ENCODE measurements around the gene KPNA2.
"Not testable (repeated sequence)": the region's sequence is repeated elsewhere in the genome, so short reads cannot be mapped to it uniquely, and the experiment has no call there.

Gene KPNA2

DNA sequence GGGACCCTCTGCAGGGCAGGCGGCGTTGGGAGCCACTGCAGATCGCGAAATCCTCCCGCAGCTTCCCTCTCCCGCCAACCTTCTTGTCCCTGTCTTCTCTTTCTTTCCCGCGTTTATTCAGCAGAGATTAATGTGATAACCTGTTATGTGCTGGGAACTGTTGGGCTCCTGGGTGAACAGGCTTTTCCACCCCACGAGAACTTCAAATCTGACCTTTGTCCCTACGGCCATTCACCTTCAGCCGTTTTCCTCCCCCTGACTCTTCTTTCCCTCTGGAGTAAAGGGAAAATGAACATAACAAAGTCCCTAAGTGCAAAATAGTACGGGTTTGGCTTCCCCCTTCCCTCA, 15.2 kb upstream of the KPNA2 start:
- peak in 1 of 2 donors; percentile 7 for DNase-seq

DNA sequence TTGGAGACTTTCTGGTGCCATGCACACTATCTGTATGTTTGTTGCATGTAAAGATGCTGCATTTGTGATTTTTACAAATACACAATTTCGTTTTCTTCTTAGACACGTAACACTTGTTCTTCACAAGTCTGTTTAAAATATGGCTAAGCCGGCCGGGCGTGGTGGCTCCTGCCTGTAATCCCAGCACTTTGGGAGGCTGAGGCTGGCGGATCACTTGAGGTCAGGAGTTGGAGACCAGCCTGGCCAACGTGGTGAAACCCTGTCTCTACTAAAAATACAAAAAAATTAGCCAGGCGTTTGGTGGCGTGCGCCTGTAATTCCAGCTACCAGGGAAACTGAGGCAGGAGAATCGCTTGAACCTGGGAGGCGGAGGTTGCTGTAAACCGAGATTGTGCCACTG, 14.7 kb upstream of the KPNA2 start:
- not testable (repeated sequence) for DNase-seq

DNA sequence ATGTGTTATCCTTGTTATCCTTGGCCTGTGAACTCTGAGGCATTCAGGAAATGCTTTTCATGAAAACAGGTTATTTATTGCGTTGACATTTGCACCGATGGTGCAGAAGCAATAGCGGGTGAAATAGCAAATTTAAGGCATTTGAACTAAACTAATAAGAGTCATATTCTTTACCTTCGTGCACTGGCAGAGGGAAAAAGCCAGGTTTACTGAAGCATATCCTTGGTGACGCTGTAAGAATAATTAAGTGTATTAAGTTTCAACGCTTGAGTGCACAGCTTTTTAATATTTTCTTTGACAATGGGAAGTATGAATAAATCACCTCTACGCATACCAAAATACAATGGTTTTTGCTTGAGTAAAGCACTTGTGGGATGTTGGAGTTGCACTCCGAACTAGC, 13.6 kb upstream of the KPNA2 start:
- DNase-seq: no peak

DNA sequence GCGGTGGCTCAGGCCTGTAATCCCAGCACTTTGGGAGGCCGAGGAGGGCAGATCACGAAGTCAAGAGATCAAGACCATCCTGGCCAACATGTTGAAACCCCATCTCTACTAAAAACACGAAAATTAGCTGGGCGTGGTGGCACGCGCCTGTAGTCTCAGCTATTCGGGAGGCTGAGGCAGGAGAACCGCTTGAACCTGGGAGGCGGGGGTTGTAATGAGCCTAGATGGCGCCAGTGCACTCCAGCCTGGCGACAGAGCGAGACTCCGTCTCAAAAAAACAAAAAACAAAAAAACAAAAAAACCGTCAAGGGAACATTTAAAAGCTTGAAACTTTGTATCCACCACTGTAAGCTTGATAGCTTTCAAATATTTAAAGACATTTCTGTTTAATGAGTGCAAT, 13.0 kb upstream of the KPNA2 start:
- DNase-seq: not testable (repeated sequence)

DNA sequence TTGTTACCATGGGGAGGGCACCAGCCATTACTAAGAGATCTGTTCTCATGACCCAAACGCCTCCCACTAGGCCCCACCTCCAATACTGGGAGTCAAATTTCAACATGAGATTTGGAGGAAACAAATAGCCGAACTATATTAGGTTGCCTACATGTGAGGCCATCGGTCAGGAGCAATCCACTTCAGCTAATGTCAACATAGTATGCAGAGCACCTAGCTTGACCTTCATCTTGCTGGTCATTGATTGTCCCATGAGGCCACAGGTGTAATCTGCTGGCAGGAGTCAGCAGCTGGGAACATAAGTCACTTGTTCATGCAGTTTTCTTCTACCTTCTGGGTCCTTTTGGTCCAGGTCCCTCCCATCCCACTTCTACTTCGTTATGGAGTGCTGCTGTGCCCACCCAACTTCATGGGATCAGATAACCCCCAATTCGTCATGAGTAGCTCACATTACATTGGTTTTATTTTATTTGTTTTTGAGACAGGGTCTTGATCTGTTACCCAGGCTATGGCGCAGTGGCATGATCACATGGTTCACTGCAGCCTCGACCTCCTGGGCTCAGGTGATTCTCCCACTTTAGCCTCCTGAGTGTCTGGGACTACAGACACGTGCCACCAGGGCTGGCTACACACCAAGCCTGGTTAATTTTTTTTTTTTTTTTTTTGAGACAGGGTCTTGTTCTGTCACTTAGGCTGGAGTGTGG, 5.9 kb upstream of the KPNA2 start:
- no peak for DNase-seq

DNA sequence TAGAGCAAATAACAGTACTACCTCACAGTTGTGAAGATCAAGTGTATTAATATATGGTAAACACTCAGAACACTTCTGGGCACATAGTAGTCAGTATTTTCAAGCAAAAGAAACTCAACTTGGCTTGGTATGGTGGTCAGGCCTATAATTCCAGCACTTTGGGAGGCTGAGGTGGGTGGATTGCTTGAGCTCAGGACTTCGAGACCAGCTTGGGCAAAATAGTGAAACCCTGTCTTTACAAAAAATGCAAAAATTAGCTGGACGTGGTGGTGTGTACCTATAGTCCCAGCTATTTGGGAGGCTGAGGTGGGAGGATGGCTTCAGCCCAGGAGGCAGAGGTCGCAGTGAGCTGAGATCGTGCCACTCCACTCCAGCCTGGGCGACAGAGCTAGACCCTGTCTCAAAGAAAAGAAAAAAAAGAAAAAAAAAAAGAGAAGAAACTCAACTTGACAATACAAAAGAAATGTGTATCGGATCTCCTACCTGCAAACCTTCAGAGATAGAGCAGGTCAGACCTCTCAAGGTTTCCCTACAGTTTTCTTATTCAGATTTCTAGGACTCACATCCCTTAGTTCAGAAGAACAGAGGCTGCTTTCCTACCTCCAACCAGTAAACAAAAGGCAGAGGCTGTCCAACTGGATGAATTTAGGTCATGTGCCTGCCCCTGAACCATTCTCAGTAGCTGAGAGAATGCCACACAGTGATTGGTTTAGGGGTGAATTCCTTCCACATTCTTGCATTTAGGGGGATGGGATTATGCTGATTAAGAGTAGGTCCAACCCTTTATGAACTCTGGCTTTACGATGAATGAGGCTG, 1.7 kb upstream of the KPNA2 start:
- no peak for DNase-seq

DNA sequence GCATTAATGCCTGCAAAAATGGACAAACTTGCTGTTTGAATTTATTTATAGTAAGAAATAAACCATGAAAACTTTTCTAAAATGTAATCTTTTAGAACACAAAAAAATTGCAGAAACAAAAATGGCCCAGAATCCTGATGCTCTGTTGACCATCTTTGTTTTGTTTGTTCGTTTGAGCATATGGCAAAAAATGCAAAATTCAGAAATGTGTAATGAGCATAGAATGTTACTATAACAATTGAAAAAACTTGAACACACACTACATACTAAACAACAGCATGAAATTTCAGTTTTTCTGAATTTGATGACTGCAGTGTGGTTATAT, 1.1 kb upstream of the KPNA2 start:
- DNase-seq: no peak

DNA sequence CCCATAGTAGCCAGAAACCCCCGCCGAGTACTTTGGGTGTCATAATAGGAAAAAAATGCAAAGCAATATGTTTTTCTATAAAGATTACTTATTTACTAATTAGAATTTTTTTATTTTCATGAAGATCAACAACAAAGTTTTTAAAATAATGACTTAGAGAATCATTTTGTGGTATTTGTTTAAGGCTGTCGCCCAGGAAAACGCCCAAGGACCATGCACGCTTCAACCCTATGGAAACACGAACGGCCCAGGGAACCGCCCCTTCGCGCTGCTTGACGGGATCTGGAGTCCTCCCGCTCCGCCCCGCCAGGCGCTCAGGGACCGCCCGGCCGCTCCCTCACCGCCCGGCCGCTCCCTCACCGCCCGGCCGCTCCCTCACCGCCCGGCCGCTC, 408 bp upstream of the KPNA2 start:
- DNase-seq: peak in 1 of 2 donors; percentile 96

DNA sequence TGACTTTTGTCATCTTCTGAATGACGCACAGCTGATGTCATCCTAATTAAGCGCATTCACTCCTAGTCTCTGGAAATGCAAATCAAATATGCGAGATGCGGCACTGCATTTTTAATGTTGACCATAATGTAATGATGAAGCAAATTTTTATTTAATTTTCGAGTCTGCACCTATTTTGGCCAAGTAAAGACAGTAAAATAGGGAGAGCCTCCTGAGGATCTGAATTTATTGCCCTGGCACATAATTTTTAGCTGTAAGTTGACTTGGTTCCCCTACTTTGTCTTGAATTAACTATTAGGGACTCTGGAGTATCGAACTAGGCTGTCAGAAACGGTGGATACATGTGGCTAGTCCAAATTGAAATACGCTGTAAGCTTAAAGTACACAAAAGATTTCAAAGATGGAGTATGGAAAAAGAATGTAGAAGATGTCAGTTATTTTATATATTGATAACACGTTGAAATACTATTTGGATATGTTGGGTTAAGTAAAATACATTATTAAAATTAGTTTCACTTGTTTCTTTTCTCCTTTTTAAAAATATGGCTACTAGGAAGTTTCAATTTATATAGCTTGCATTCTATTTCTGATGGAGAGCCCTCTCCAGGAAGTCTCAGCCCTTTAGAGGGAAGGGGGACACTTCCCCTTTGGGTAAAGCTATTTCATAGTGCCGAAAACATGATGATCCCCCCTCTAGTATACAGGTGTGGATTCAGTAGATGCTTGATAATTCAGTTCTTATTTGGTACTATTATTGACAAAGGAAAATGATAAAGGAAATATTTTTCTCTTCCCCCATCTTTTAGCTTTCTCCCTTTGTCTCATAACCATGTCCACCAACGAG, 991 bp downstream of the KPNA2 start:
- DNase-seq: peak in 1 of 2 donors; percentile 45

DNA sequence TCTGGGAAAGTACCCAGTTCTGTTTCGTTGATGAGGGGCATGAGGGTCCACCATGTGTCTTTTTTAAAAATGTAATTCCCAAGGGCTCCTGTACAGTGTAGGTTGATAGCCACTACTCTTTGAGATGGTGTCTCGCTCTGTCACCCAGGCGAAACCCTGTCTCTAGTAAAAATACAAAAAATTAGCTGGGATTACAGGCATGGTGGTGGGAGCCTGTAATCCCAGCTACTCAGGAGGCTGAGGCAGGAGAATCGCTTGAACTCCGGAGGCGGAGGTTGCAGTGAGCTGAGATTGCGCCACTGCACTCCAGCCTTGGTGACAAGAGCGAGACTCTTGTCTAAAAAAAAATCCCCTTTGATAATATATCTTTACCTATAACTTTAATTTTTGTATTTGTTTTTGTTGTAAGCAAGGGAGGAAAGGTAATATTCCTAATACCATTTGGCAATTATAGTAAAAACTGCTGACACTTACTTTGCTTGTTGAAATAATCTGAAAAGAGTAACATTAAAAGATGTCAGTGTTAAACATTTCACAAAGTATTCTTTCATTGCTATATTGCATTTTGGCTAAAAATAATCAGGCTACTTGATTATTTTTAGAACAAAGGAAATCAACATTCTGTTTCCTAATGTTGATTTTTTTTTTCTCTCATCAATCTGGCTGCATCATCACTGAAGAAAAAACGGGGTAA, 11.8 kb downstream of the KPNA2 start:
- DNase-seq: no peak

DNA sequence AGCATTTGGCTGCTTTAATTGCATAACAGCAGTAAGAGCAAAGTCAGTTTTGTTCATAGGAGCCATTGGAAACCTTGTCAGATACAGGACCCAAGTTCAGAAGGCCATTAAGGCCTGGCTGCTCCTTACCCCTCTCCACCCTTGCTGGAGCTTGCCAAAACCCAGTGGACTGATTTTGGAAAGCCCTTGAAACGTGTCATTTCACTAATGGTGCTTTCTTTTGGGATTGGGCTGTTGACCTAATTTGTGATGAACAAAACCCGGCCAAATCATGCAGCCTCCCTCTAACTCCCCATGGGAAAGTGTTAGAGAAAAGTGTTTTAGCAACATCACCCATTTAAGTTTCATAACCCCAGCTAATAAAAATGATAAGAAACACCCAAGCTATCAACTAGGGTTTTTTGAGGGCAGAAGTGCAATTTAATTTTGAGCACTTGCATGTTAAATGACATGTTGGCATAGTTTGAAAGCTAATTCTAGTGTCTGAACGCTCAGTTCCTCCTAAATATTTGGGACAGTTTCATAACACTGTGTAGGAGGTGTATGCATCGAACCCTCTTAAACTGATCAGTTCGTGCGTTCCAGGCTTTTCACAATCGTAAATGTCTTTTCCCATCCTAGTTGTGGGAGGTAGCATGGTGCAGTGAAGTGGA, 12.5 kb downstream of the KPNA2 start:
- peak in 1 of 2 donors; percentile 8 for DNase-seq

DNA sequence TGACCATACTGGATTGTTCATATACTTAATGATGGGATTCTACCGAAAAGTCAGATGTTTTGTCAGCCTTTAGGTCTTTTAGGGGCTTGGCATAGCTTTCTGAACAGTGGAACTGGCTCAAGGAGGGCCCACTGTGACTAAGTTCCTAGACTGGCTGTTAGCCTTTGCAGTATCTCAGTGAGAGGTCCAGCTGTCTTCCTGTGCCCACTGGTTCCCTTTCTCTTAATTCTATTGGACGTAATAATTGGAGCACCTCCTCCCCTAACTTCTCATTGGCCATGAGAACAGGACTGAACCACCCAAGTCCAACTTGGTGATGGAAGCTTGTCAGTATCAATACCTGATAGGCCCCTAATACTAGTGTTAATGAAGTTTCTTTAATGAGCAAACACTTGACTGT, 13.5 kb downstream of the KPNA2 start:
- no peak for DNase-seq

DNA sequence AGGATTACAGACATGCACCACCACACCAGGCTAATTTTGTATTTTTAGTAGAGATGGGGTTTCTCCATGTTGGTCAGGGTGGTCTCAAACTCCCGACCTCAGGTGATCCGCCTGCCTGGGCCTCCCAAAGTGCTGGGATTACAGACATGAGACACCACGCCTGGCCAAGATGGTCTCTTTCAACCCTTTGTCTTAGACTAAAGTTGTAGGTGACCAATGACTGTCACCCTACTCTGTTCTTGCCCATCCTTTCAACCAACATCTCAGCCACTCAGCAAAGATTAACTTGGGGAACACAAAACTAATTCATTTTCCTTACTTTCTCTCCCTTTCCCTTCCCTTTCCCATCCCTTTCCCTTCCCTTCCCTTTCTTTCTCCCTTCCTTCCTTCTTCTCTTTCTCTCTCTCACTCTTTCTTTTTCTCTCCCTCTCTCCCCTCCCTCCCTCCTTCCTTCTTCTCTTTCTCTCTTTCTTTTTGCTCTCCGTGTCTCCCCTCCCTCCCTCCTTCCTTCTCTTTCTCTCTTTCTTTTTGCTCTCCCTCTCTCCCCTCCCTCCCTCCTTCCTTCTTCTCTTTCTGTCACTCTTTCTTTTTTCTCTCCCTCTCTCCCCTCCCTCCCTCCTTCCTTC, 14.4 kb downstream of the KPNA2 start:
- not testable (repeated sequence) for DNase-seq

DNA sequence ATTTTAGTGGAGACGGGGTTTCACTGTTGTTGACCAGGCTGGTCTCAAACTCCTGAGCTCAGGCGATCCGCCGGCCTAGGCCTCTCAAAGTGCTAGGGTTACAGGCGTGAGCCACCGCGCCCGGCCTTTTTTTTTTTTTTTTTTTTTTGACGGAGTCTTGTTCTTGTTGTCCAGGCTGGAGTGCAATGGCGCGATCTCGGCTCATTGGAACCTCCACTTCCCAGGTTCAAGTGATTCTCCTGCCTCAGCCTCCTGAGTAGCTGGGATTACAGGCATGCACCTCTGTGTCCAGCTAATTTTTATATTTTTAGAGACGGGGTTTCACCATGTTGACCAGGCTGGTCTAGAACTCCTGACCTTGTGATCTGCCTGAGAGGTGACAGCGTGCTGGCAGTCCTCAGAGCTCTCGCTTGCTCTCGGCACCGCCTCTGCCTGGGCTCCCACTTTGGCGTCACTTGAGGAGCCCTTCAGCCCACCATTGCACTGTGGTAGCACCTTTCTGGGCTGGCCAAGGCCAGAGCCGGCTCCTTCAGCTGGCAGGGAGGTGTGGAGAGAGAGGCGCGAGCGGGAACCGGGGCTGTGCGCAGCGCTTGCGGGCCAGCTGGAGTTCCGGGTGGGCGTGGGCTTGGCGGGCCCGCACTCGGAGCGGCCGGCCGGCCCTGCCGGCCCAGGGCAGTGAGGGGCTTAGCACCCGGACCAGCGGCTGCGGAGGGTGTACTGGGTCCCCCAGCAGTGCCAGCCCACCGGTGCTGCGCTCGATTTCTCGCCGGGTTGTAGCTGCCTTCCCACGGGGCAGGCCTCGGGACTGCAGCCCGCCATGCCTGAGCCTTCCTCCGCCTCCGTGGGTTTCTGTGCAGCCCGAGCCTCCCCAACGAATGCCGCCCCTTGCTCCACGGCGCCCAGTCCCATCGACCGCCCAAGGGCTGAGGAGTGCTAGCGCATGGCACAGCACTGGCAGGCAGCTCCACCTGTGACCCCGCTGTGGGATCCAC, 16.1 kb downstream of the KPNA2 start:
- DNase-seq: not testable (repeated sequence)

DNA sequence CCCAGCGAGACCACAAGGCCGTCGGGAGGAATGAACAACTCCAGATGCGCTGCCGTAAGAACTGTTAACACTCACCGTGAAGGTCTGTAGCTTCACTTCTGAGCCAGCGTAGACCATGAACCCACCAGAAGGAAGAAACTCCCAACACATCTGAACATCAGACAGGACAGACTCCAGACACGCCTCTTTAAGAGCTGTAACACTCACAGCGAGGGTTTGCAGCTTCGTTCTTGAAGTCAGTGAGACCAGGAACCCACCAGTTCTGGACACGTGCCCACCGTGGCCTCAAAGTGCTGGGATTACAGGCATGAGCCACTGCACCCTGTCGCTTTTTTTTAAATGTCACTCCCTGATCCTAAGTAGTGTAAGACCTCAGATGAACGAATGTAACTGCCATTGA, 17.3 kb downstream of the KPNA2 start:
- DNase-seq: no peak

DNA sequence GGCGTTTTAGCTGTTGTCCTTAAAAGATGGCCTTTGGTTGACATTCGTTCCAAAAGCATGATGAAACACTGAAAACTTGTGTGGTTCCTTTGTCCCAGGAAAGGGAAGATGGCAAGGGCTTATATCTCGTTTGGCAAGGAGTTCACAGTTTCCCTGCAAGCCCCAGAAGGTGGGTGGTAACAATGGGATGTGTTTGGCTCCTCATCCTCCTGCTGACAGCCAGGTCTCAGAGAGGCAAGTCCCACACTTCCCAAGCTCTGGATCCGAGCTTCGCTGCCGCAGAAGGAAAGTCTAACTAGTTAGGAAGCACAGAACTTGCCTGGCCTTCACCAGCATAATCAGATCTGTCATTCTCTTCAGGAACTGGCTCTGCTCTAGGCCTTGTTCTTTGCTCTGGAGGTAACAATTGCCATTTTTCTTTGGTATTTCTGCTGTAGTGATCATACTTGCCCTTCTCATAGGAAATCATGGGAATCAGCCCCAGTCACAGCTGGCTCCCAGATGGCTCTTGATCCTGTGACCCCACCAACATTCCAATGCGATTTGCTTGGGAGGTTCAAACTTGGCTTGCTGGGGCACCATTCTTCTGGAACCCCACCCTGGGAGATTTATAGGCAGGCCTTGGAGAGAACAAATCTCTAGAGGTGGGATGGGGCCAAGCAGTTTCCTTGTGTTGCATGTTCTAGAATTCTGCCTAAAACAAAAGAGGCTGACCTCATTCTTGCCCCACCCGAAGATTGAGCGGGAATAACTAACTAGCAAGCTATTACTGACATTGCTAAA, 17.9 kb downstream of the KPNA2 start:
- no peak for DNase-seq

DNA sequence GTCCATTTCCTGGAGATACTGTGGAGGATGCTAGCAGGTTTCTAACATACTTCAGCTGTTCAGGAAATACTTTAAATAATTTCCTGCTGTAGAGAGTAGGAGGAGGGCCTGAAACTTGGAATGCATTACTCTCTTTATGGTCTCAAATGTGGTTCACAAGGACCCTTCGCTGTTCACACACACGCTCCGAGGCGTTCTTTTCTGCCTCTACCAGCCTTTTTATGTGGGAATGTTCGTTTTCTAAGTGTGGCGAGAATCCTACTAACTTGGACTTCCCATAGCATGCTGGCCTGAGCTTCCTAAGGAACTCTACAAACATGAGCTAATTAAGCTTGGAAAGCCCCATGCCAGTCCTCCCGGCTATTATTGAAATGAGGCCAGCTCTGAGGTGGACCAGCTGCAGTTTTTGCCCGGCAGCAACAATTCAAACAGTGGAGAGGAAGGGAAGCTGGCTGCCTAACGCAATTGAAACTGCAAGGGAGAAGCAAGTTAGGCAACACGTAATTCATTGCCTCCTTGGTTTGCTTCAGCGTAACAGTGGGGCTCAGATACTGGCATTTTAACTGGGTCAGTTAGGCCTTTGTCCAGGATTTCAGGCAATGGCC, 18.9 kb downstream of the KPNA2 start:
- peak; percentile 21 for DNase-seq

DNA sequence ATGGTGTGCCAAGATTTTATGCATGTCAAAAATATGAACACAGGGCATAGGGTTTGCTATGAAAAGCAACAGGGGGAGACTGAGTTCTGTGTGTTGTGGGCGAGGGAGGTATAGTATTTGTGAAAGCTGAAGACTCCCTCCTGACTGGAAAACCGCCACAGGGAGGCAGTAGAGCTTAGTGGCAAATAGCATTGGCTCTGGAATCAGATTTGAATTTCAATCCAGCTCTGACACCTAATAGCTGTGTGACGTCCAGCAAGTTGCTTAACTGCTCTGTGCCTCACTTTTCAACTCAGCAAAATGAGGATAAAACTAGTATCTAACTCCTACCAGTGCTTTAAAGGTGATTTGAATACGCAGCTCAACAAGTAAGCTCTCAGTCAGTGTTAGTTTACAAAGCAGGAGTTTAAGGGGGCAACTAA, 22.0 kb downstream of the KPNA2 start:
- DNase-seq: peak; percentile 51 to 53

DNA sequence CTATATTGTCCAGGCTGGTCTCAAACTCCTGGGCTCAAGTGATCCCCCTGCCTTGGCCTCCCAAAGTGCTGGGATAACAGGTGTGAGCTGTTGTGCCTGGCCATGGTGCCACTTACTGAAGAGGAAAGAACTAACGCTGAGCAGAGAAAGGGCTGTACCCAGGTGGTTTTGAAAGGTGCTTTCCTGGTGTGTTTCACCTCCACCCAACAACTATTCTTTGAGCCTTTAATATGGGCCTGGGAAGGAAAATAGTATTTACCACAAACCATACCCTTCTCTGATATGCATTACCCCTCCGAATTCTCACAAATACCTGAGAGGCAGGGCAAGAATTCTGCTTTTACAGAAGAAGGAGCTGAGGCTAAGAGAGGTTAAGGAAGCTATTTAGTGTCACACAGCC, 24.8 kb downstream of the KPNA2 start:
- no peak for DNase-seq

Data from inflammatory macrophage (primary cell).